ENCODE data around the gene PHKG2.

Gene PHKG2

GRCh38 chr16:30797670-30798309 is 49.6 kb downstream of the PHKG2 start:
- peaks cover 7% of the 10 kb centered on the region for H3K4me1 Mint-ChIP-seq
- no peaks in the 10 kb centered on the region for H3K9me3 Mint-ChIP-seq
- peaks cover 12% of the 10 kb centered on the region for H3K27me3 Mint-ChIP-seq
- H3K27ac Mint-ChIP-seq = no peak overlapping the region
- CTCF ChIA-PET = interaction anchor here (1.2 kb wide), 1 partner anchor 47 kb away, joined by 3 read pairs; no protein-coding TSS in a partner anchor
- no peaks in the 10 kb centered on the region for H3K36me3 Mint-ChIP-seq
- no peak overlapping the region for H3K4me3 Mint-ChIP-seq
- DNase-seq = no peak
